HEK293 (cell line): Measurements from ENCODE around the gene RANGRF.

ENCODE experiments used
- CTCF ChIP-seq: fragments of 450-650 bp; formaldehyde crosslinking; IDR thresholded peaks from 2 replicates; pipeline ENCODE4 v1.5.1; 2016; ENCODE audit warnings: missing biosample characterization, missing genetic modification characterization
- MYNN ChIP-seq: fragments of 450-650 bp; formaldehyde crosslinking; IDR thresholded peaks from 2 replicates; pipeline ENCODE4 v1.5.1; 2016; ENCODE audit warnings: missing biosample characterization, missing genetic modification characterization, borderline replicate concordance
- TRIM28 ChIP-seq: IDR thresholded peaks from 2 replicates; pipeline ENCODE4 v1.6.1; 2011; ENCODE audit warnings: low read length, control low read depth, borderline replicate concordance
- ZBTB21 ChIP-seq: fragments of 450-650 bp; formaldehyde crosslinking; IDR thresholded peaks from 2 replicates; pipeline ENCODE4 v1.5.1; 2017; ENCODE audit warnings: missing biosample characterization, missing genetic modification characterization
- ZNF239 ChIP-seq: fragments of 450-650 bp; formaldehyde crosslinking; IDR thresholded peaks from 2 replicates; pipeline ENCODE4 v1.5.1; 2016; ENCODE audit warnings: missing biosample characterization, missing genetic modification characterization
- ZNF747 ChIP-seq: fragments of 450-650 bp; formaldehyde crosslinking; IDR thresholded peaks from 2 replicates; pipeline ENCODE4 v1.5.1; 2016; ENCODE audit warnings: missing biosample characterization, missing genetic modification characterization

GRCh38 chr17:8314797-8315763, 26.6 kb downstream of the RANGRF start:
- TF ChIP-seq CTCF (tag by site-specific recombination): no peak
- no peak for TF ChIP-seq ZBTB21 (tag by site-specific recombination)
- no peak for TF ChIP-seq MYNN (tag by site-specific recombination)
- no peak for TF ChIP-seq ZNF239
- TF ChIP-seq TRIM28: no peak
- no peak for TF ChIP-seq ZNF747 (tag by site-specific recombination)
